T-helper 9 cell (primary cell): Measurements from ENCODE around the gene EXTL1.

Experiments used
- DNase-seq: peaks from one replicate; pipeline ENCODE4 v3.0.0-alpha.2; 2020

EXTL1 gene

DNA sequence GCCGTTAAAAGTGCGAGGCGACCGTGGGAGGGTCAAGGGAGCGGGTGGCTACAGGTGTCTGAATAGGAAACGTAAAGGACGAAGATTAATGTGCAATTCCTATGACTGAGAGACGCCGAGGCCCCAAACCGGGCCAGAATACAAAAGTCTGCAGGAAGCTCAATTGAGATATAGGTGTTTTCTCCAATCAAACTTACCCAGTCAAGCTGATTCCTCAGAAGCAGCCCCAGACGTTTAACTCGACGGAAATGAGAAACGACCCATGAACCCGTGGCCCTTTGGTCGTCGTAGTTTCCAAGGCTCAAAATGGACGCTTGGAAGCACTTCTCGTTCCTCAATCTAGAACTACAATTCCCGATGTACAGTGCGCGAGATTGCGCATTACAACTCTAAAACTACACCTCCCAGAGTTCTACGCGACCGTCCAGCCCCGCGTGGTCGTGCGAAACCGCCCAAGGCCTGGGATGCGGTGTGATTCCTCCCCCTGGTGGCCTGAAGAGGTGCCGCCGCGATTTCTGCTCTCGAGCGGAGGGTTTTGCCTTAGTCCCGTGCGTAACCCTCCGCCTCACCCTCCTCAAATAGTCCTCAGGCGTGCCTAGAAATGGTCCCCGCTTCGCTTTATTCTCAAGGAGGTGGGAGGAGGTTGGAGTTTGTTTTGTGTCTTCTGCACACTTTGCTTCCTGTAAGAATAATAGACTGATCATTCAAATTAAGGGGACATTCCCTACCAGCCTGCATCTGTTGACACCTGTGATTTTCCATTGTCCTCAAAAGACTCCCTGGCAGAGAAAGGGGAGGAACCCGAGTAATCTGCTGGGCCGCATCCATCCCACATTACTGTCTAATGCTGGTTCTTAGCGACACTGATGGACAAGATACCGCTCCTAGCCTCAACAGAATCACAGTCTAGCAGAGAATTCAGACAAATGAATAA is 23.5 kb upstream of the EXTL1 start, which contains the start of gene PAFAH2:
PAFAH2 (minus strand) TSS at position 236 of the 934 bp plus-strand sequence. CDS start 7,247 bp downstream, outside the sequence.
- DNase-seq = peak; percentile 92

- DNase-seq = no peak
Measured at GRCh38 chr1:25999041-25999800, 22.4 kb upstream of the EXTL1 start.

DNA sequence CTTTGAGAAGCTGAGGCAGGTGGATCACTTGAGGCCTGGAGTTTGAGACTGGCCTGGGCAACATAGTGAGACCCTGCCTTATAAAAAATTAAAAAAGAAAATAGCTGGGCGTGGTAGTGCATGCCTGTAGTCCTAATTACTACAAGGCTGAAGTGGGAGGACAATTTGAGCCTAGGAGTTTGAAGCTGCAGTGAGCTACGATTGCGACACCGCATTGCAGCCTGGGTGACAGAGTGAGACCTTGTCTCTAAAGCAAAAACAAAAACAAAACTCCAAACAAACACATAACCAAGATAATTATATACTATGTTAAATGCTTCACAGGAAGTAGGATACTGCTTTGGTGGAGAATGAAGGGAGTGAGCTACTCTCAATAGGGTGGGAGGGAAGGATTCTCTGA is 18.3 kb upstream of the EXTL1 start:
- no peak for DNase-seq

- DNase-seq = no peak
Measured at GRCh38 chr1:26003756-26004155, 17.8 kb upstream of the EXTL1 start.

DNA sequence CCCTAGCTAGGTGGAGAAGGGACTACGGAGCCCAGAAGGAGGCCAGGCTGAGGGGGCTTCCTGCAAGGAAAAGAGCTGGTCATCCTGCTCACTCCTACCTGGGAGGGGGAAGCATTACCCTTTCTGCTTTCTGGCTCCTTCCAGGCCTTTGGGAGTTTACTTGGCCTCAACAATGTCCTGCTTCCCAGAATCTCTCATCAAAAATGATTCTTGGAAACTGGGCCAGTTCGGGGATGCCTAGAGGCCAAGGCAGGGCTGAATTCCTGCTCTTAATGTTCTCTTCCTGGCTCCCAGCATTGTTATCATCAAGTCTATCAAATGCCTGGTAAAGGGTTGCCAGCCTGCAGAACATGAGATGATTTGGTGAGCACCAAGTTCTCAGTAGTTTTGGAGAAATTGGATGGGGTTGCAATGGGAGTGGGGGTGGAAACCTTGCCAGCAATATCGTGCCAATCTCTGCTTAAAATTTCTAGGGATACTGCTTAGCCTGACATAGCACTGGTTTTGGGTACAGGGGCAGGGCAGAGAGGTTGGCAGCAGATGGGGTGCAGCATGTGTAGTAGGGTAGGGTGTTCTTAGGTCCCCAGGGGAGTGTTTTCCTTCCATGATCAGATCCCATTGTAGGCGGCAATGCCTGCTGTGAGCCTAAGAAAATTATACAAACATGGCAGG is 16.0 kb upstream of the EXTL1 start:
- no peak for DNase-seq

GRCh38 chr1:26006710-26007109 is 14.9 kb upstream of the EXTL1 start:
- no peak for DNase-seq

- DNase-seq = no peak
Measured at GRCh38 chr1:26009796-26010447, 11.7 kb upstream of the EXTL1 start.

- no peak for DNase-seq
Measured at GRCh38 chr1:26010825-26011224, 10.8 kb upstream of the EXTL1 start.

DNA sequence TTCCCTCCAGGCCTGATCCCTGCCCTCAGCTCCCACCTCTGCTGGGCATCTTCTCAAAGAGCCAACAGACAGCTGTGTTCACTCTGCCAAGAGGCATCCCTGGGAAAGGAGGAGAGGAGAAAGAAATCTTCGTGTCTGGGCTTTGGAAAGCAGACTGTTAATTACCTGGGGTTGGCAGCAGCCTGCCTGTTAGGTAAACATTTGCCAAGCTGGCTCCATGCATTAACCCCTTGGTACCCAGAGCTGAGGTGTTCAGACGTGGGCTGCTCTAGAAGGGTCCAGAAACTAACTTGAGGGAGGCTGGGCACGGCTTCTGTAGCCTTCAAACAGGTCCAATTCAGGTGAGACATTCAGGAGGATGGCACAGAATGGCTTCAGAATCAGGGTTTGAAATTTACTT is 8.7 kb upstream of the EXTL1 start:
- no peak for DNase-seq

DNA sequence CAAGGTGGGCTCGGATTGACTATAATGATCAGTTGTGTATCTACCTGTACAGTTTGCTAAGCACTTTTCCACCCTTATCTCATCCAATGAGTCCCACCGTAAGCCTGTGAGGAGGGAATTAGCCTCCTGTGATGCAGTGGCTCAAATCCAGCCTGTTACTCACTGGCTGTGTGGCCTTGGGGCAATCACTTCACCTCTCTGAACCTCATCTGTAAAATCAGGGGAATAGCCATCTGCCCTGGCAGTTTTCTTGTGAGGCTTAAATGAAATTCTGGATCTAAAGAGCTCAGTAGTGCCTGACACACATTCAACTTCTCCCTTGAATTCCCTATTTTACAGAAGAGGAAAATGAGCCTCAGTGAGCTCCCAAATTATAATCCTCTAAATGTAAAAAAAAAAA is 7.4 kb upstream of the EXTL1 start:
- DNase-seq = no peak

DNA sequence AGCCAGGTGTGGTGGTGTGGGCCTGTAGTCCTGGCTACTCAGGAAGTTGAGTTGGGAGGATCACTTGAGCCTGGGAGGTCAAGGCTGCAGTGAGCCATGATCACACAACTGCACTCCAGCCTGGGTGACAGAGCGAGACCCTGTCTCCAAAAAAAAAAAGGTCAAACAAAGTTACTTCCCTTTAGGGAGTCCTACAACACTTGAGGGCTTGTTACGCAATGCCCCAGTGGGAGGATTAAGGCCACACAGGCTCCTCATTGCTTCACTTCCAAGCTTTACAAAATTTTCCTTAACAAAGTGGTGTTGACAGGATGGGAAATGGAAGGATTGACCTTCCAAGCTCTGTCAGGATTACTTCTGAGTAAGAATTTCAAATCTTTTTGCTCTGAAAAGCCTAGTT is 6.2 kb upstream of the EXTL1 start:
- no peak for DNase-seq

DNA sequence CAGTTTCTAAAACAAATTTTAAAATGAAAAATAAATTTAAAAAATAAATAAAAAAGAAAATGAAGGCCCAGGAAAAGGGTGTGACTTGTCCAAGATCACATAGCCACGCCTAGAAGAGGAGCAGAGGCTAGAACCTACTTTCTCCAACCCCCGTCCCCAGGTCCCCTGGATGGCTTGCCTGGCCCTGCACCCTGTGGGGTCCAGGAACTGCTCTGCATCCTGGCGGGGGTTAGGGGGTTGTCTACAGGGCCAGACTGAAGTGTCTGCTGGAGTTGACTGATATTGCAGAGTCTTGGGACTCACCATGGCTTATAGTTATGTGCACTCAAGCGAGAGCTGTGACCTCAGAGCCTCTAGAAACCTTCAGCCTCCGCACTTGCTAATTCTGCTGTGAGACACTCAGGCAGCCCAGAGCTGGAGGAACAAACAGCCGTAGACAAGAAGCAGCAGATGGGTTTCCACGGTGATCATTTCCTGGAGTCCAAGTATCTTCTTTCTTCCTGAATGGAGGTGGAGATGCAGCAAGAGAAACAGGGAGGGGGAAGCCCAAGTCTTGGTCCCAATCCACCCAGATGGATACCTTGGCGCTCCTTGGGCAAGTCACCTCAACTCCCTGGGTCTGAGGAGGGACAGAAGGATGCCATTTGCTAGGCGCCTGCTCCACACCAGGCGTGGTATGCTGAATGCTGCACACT is 5.2 kb upstream of the EXTL1 start:
- no peak for DNase-seq

GRCh38 chr1:26016953-26017545 is 4.5 kb upstream of the EXTL1 start:
- no peak for DNase-seq

- no peak for DNase-seq
Measured at GRCh38 chr1:26017606-26018005, 4.0 kb upstream of the EXTL1 start.

GRCh38 chr1:26019641-26020315 is 1.8 kb upstream of the EXTL1 start:
- DNase-seq = no peak

DNA sequence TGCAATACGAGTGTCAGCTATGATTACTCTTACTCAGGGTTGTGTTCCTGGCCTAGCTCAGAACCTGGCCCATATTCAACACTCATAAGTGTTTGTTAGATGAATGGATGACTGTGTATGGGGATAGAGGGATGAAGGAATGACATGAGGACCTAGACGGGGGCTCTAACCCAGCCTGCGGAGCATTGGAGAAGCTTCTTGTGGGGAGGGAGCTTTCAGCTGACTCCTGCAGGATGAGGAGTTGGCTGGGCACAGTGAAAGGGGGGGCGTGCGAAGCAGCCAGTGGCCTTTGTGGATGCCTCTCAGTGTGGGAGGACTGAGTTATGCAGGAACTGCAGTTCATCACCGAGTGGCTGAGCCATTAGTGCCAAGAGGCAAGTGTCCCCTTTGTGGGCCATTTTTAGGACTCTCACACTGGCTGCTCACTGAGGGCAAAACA is 1.2 kb upstream of the EXTL1 start:
- DNase-seq = no peak

DNA sequence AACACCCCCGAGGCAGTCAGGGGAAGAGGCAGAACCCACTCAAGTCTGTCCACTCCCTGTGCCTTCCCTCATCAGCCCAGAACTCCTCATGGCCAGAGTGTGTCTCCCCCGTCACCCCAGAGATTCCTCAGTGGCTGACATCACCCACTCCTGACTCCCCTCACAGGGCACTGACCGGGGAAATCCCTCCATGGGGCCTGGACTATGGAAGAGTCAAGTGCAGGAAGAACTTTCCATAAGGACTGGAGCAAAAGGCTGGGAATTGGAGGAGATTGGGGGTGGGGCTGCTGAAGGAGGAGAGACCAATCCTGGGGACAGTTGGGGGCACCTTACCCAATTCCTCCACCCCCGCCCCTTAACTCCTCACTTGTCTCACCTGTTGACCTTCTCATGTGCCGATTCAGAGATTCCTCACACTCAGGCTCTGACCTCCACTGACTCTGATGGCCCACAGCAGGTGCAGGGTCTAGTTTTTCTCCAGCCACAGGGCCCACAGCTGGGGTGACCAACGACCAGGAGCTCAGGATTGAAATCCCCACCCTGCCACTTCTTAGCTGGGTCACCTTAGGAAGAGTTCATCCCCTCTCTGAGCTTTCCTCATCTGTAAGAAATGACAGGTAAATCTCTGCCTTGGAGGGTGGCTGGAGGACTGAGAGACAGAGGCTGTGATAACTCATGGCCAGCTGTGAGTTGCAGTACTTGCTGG is 481 bp upstream of the EXTL1 start:
- no peak for DNase-seq

DNA sequence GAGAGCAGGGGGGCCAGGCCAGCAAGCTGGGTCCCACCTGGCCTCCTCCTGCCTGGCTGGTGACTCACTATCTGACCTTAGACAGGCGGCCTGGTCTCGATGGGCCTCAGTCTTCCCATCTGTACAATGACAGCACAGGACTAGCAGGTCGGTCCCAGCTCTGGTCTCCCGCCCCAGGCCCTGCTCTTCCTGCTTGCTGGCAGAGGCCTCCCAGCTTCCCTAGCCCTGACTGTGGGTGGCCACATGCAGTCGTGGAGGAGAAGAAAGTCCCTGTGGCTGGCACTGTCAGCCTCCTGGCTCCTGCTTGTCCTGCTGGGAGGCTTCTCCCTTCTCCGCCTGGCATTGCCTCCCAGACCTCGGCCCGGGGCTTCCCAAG is 817 bp downstream of the EXTL1 start:
- DNase-seq = no peak

DNA sequence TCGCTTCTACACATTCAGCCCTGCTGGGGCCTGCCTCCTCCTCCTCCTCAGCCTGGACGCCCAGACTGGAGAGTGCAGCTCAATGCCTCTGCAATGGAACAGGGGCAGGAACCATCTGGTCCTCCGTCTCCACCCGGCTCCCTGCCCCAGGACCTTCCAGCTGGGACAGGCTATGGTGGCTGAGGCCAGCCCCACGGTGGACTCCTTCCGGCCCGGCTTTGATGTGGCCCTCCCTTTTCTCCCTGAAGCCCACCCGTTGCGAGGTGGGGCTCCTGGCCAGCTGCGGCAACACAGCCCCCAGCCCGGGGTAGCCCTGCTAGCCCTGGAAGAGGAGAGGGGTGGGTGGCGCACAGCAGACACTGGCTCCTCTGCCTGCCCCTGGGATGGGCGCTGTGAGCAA is 1.4 kb downstream of the EXTL1 start:
- DNase-seq = no peak

DNA sequence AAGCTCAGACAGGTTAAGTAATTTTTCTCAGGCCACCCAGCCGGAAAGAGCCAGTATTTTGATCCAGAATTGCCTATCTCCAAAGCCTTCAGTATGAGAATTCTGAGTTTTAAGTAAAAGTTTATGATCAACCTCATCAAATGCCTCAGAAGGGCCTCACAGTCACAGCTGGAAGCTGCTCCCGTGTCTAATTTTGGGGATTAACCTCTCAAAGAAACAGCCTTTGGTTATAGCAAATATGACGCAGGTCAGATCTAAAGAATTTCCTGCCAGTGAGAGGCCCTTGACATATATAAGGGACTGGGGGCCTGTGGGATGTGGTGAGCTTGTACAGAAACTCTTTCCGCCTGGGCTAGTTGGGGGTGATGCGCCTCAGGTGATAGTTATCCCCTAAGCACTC is 2.3 kb downstream of the EXTL1 start:
- DNase-seq = no peak

GRCh38 chr1:26025060-26025459 is 3.5 kb downstream of the EXTL1 start:
- no peak for DNase-seq
